HG03196 (cell line): ENCODE data around the gene ZNF3.

Experiments used
- ATAC-seq: cut with Tn5 transposase; IDR thresholded peaks from one replicate; pipeline ENCODE4 v1.9.1; 2021; ENCODE audit not compliant: unreplicated experiment

ZNF3 gene

DNA sequence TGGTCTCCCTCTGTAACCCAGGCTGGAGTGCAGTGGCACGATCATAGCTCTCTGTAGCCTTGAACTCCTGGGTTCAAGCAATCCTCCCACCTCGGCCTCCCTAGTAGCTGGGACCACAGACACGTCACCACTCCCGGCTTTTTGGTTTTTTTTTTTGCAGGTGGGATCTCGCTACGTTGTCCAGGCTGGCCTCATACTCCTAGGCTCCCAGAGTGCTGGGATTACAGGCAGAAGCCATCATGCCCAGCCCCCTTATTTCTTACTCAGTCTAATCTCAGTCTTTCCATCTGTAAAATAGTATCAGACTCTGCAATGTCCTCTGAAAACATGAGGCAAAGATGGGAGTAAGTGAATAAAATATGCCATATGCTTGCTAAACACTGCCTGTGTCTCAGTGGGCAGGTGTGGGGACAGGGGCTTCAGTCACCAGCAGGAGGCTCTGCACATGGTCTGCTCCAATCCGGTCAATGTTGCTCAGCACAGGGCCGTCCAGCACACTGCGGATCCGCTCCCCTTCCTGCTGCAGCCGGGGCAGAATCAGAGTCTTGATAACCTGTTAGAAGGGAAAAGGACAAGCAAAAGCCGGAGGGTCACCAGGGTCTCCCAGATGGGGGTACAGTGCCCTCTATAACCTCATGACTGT is 28.1 kb upstream of the ZNF3 start:
- ATAC-seq: no peak

GRCh38 chr7:100107890-100108289 is 26.4 kb upstream of the ZNF3 start:
- ATAC-seq: no peak

DNA sequence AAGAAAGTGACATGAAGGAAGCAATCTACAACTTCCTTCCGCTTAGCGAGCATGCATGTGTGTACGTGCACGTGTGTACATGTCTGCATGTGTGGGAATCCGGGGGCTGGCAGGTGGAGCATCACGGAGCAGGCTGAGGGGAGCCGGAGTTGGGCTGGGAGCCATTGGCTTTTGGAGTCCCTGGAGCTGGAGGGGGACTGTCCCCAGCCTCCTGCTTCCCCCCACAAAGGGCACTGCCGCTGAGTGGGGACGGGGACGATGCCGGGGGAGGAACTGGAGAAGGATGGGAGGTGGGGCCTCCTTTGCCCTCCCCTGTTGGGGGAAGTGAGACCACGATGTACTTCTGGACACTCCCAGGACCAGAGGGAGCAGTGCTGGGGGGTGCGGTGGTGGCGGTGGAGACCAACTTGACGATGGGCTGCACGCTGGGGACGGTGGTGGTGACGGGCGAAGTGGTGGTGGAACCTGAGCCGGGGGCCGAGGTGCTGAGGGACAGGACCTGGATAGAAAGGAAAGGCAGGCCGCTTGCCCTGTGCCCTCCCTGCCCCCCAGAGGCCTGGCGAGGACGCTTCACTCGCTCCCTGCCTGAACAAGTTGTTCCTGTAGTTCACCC is 25.7 kb upstream of the ZNF3 start:
- ATAC-seq: no peak

- ATAC-seq: no peak
Measured at GRCh38 chr7:100106633-100107032, 25.1 kb upstream of the ZNF3 start.

DNA sequence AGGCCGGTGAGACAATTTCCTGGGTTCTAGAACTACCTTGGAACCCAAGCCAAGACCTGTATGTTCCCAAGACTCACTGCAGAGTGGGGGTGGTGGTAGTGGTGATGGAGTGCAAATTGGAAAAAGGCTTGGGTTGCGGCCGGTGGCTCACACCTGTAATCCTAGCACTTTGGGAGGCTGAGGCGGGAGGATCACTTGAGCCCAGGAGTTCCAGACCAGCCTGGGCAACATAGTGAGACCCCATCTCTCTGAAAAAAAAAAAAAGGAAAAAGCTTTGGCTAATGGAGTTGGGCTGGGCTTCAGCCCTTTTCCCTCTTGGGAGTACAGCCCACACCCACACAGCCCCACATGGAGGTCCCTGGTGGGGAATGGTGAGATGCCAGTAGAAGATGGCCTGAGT is 24.0 kb upstream of the ZNF3 start:
- no peak for ATAC-seq

DNA sequence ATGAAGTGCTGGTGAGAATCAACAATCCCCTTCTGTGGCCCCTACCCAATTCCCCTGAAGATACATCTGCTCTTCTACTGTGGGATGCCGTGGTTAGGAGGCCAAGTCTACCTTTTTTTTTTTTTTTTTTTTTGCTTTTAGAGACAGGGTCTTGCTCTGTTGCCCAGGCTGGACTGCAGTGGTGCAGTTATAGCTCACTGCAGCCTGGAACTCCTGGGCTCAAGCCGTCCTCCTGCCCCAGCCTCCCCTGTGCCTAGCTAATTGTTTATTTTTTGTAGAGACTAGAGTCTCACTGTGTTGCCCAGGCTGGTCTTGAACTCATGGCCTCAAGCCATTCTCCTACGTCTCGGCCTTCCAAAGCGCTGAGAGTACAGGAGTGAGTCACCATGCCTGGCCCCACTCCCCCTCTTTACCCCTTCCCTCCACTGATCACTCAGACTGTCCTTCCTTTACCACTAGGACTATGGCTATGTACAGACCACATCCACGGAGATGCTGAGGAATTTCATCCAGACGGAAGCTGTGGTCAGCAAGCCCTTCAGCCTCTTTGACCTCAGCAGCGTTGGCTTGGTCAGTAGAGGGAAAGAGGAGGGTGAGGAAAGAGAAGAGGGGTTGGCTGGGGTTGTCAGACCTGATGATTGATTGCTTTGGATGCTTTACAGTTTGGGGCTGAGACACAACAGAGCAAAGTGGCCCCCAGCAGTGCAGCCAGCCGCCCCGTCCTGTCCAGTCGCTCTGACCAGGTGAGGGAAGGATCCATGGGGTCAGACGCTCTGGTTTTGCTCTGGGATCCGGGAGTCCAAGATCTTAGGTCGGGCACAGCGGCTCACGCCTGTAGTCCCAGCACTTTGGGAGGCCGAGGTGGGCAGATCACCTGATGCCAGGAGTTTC is 21.7 kb upstream of the ZNF3 start:
- no peak for ATAC-seq

GRCh38 chr7:100101016-100101862 is 19.7 kb upstream of the ZNF3 start, which contains the start of the genes AP4M1 and MCM7:
AP4M1 (plus strand) TSS chr7:100101643; CDS start chr7:100101715, 72 bp downstream.
MCM7 (minus strand) TSS chr7:100101397; CDS start chr7:100101294, 103 bp downstream.
- peak; percentile 85 for ATAC-seq

- ATAC-seq: peak; percentile 67
Measured at GRCh38 chr7:100100420-100101015, 19.0 kb upstream of the ZNF3 start.

DNA sequence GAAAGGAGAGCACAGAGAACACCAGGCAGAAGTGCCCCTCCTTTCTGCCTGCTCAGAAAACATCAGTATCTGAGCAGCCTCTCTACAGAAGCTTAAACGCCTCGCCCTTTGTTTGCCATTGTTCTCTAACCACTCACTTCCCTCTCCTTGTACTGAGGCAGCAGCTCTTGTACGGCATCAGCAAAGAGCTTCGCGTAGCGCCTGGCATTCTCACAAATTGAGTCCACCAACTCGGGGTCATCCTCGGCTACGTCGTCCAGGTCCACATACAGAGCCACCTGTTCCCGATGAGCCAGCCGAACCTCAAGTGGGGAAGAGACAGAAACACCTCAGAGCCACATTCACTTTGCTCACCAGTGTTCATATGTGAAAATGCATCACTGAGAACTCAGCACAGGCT is 17.9 kb upstream of the ZNF3 start:
- ATAC-seq: no peak

DNA sequence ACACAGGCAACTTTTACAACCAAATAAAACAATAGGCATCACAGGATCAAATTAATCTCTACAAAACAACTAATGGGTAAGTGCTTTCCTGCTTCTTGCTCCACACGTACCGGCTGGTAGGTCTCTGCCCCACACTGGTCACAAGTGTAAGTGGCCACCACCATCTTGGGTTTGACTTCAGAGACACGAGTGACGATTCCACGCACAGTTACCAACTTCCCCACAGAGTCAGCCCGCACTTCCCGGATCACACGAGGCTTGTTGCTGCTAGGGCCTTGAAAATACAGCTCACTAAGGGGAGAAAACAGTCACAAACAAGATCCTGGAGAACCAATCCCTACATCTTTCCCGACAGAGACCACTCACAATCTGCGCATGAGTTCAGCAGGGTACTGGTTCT is 17.4 kb upstream of the ZNF3 start:
- no peak for ATAC-seq

- ATAC-seq: no peak
Measured at GRCh38 chr7:100095704-100096103, 14.2 kb upstream of the ZNF3 start.

GRCh38 chr7:100095289-100095688 is 13.8 kb upstream of the ZNF3 start:
- no peak for ATAC-seq

GRCh38 chr7:100093925-100094486 is 12.5 kb upstream of the ZNF3 start:
- ATAC-seq: no peak

DNA sequence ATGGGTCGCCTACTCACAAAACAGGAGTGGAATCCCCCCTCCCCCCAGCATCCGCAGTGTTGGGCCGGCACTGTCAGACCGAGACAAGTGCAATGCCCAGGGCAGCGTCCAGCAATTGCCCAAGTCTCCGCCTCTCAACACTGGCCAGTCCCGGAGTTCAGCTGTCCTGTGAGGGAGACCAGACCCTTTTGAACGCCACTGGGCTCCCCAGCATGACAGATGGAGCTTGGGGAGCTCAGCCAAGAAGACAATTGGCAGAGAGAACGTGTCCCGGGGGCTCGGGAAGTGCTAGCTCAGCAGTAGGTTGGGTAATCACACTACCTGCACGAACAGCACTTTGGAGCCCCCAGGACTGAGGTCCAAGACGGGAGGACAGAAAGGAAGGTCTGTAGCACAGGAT is 12.0 kb upstream of the ZNF3 start:
- ATAC-seq: no peak

GRCh38 chr7:100093054-100093453 is 11.5 kb upstream of the ZNF3 start:
- ATAC-seq: no peak

GRCh38 chr7:100091411-100092181 is 10.1 kb upstream of the ZNF3 start:
- ATAC-seq: no peak

DNA sequence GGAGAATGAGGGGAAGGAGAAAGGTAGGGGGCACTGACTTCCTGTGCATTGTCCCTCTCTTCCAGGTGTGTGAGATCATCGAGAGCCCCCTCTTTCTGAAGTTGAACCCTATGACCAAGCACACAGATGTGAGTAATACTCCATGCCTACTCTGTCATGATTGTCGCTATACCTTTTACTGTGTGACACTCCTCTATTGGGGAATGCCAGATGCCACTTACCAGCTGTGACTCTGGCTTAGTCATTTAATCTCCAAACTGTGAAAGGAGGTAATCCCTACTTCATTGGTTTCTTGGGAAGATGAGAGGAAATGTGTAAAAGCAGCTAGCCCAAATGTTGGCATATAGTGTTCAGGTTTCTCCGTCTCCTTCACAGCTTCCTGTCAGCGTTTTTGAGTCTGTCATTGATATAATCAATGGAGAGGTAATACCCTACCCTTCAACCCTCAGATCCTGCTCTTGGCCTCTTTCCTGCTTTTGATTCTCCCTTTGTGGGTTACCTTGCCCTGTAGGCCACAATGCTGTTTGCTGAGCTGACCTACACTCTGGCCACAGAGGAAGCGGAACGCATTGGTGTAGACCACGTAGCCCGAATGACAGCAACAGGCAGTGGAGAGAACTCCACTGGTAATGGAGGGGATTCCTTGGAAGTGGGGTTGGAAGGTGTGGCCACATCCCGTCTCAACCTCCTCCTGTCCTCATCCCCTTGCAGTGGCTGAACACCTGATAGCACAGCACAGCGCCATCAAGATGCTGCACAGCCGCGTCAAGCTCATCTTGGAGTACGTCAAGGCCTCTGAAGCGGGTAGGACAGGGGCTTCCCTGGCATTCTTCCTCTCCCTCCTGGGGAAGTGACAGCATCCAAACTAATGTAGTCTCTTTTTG is 9.2 kb upstream of the ZNF3 start:
- no peak for ATAC-seq

DNA sequence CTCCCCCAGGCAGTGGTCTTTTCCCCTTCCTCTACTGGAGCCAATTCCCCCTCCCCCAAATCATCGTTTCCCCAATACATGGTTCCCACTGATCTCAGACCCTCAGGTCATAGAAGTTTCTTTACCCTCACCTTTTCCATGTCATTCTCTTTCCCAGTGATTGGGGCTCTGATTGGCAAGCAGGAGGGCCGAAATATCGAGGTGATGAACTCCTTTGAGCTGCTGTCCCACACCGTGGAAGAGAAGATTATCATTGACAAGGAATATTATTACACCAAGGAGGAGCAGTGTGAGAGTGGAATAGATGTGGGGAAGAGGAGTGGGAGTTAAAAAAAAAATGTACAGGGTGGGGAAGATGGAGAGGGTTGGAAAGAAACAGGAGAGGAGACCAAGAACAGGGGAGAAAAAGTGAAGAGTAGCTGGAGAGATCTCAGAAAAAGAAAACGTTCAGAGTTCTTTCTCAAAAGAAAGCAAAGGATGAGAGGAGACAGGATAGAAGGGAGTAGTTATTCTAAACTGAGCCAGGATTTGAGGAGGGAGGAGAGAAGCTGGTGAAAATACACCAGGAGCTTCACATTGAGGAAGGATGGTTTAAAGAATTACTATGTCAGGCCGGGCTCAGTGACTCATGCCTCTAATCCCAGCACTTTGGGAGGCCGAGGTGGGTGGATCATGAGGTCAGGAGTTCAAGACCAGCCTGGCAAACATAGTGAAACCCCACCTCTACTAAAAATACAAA is 8.1 kb upstream of the ZNF3 start:
- ATAC-seq: no peak
